ENCODE results near the gene ENTREP3.

Gene ENTREP3

GRCh38 chr1:155296661-155297060 is 41.4 kb upstream of the ENTREP3 start:
- Histone ChIP-seq H4K20me1 (ENCODE audit: insufficient read depth, low read length) (no peaks in the 10 kb centered on the region), H3K9ac (ENCODE audit: low read depth, low read length) (no peak overlapping the region), H3K4me2 (ENCODE audit: insufficient read depth, low read length) (no peak overlapping the region), H3K4me3 (ENCODE audit: low read depth in 1 of 2, low read length in 2 of 2) (no peak overlapping the region), H3K9me3 (ENCODE audit: insufficient read depth, low read length, severe bottlenecking) (no peaks in the 10 kb centered on the region), H2AFZ (ENCODE audit: low read depth, low read length) (no peak overlapping the region), H3K27me3 (ENCODE audit: insufficient read depth, low read length, poor library complexity) (no peaks in the 10 kb centered on the region), H3K4me1 (ENCODE audit: insufficient read depth, low read length) (no peaks in the 10 kb centered on the region), H3K27ac (ENCODE audit: low read length) (no peak overlapping the region), H3K79me2 (ENCODE audit: insufficient read depth, low read length) (no peaks in the 10 kb centered on the region), H3K36me3 (ENCODE audit: insufficient read depth, low read length) (no peaks in the 10 kb centered on the region)
- DNase-seq (no peak), ATAC-seq (ENCODE audit: insufficient read depth, low read depth) (no peak)
- TF ChIP-seq CTCF (IDR thresholded peaks at IDR 0.05; ENCODE audit: borderline replicate concordance, extremely low read depth, low read length, poor library complexity, severe bottlenecking) (no peak), EZH2 (IDR thresholded peaks at IDR 0.05; ENCODE audit: borderline replicate concordance, low read depth, low read length, severe bottlenecking) (no peak)

- Histone ChIP-seq H3K9ac (ENCODE audit: low read depth, low read length) (no peak overlapping the region), H3K36me3 (ENCODE audit: insufficient read depth, low read length) (no peaks in the 10 kb centered on the region), H3K4me3 (ENCODE audit: low read depth in 1 of 2, low read length in 2 of 2) (no peak overlapping the region), H3K9me3 (ENCODE audit: insufficient read depth, low read length, severe bottlenecking) (no peaks in the 10 kb centered on the region), H2AFZ (ENCODE audit: low read depth, low read length) (no peak overlapping the region), H3K4me2 (ENCODE audit: insufficient read depth, low read length) (no peak overlapping the region), H3K27me3 (ENCODE audit: insufficient read depth, low read length, poor library complexity) (no peaks in the 10 kb centered on the region), H3K79me2 (ENCODE audit: insufficient read depth, low read length) (no peaks in the 10 kb centered on the region), H4K20me1 (ENCODE audit: insufficient read depth, low read length) (no peaks in the 10 kb centered on the region), H3K27ac (ENCODE audit: low read length) (no peak overlapping the region), H3K4me1 (ENCODE audit: insufficient read depth, low read length) (no peaks in the 10 kb centered on the region)
- no peak for ATAC-seq (ENCODE audit: insufficient read depth, low read depth)
- TF ChIP-seq CTCF (IDR thresholded peaks at IDR 0.05; ENCODE audit: borderline replicate concordance, extremely low read depth, low read length, poor library complexity, severe bottlenecking): no peak
- DNase-seq: no peak
Observed at GRCh38 chr1:155295942-155296267, 40.6 kb upstream of the ENTREP3 start.

- H3K9ac ChIP-seq (ENCODE audit: low read depth, low read length): no peak overlapping the region
Observed at GRCh38 chr1:155295183-155295941, 40.1 kb upstream of the ENTREP3 start.

More at GRCh38 chr1:155295183-155295941, 40.1 kb upstream of the ENTREP3 start:
- no peaks in the 10 kb centered on the region for H3K9me3 ChIP-seq (ENCODE audit: insufficient read depth, low read length, severe bottlenecking)
- H3K4me2 ChIP-seq (ENCODE audit: insufficient read depth, low read length): no peak overlapping the region
- H3K4me1 ChIP-seq (ENCODE audit: insufficient read depth, low read length): no peaks in the 10 kb centered on the region
- no peak overlapping the region for H3K27ac ChIP-seq (ENCODE audit: low read length)
- no peak overlapping the region for H3K4me3 ChIP-seq (ENCODE audit: low read depth in 1 of 2, low read length in 2 of 2)
- no peaks in the 10 kb centered on the region for H3K79me2 ChIP-seq (ENCODE audit: insufficient read depth, low read length)
- no peaks in the 10 kb centered on the region for H4K20me1 ChIP-seq (ENCODE audit: insufficient read depth, low read length)
- ATAC-seq (ENCODE audit: insufficient read depth, low read depth) (no peak), DNase-seq (no peak)
- TF ChIP-seq EZH2 (IDR thresholded peaks at IDR 0.05; ENCODE audit: borderline replicate concordance, low read depth, low read length, severe bottlenecking) (no peak), CTCF (IDR thresholded peaks at IDR 0.05; ENCODE audit: borderline replicate concordance, extremely low read depth, low read length, poor library complexity, severe bottlenecking) (no peak)
- H3K36me3 ChIP-seq (ENCODE audit: insufficient read depth, low read length): no peaks in the 10 kb centered on the region
- H3K27me3 ChIP-seq (ENCODE audit: insufficient read depth, low read length, poor library complexity): no peaks in the 10 kb centered on the region
- H2AFZ ChIP-seq (ENCODE audit: low read depth, low read length): no peak overlapping the region

Data from DND-41 (cell line).